ENCODE measurements around the gene GCG. TPM values are rescaled to one million over a fixed set of nuclear protein-coding genes. Genes with fewer than 3 reads are reported as not detected.

GCG gene
- total and polyA plus RNA-seq, 2 of the 8 experiments (the other 6 are each of a cell fraction or from before 2014, with no cell fraction given) = not detected

DNA sequence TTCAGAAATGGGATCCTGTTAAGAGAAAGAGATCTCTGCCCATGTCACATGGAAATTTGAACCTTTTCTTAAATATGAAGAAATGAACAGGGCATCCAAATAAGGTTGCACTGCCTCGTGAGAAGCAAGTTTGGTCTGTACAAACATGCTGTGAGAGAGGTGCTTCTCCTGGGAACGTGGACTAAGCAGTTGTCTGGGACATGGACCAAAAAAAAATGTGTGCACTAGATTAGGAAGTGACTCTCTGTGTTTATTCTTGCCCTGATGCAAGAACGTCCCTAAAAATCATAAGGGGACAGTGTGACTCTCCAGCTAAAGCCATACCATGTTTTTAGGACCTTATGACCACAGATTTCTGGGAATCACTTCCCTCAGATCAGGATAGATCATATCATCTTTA, 23.7 kb upstream of the GCG start:
- no peaks in the 10 kb centered on the region for H3K36me3 ChIP-seq (ENCODE audit: control insufficient read depth in 2 of 4, insufficient read depth in 4 of 4, low read length in 3 of 4)
- no peak overlapping the region for H4K5ac ChIP-seq (ENCODE audit: insufficient read length, low read depth, low read length)
- peaks cover 0 to 3% (median 1%) of the 10 kb centered on the region in 4 experiments; a peak in 2 of 7 replicates for H3K4me1 ChIP-seq (replicated peaks in 1 of 4; ENCODE audit: control insufficient read depth in 3 of 4, insufficient read depth in 4 of 4, low read length in 3 of 4)
- DNase-seq (ENCODE audit: low read depth in 1 of 2, low spot score in 2 of 2) (no peak), FAIRE-seq (no peak)
- no peaks in the 10 kb centered on the region for H4K20me1 ChIP-seq (replicated peaks in 1 of 2; ENCODE audit: control insufficient read depth in 1 of 2, insufficient read depth in 2 of 2, low read length in 2 of 2)
- H3K18ac ChIP-seq (ENCODE audit: extremely low read depth, low read length) = no peak overlapping the region
- H2BK20ac ChIP-seq (ENCODE audit: low read length) = no peak overlapping the region
- H3K56ac ChIP-seq (replicated peaks; ENCODE audit: insufficient read length, low read depth, low read length) = no peak overlapping the region
- CTCF ChIA-PET (ENCODE audit: partially characterized antibody) = interaction anchor here (1.0 to 1.7 kb wide), 4 partner anchors 16 to 126 kb away, joined by 3 to 4 read pairs (median 4); no protein-coding TSS in a partner anchor
- no peaks in the 10 kb centered on the region for H3K79me1 ChIP-seq (ENCODE audit: low read depth, low read length)
- no peak overlapping the region for H3K4me3 ChIP-seq (ENCODE audit: extremely low read depth in 1 of 4, insufficient read depth in 2 of 4, low read depth in 3 of 4, low read length in 4 of 4)
- H3K9ac ChIP-seq (replicated peaks in 1 of 4; ENCODE audit: extremely low read depth in 1 of 4, low read depth in 3 of 4, low read length in 3 of 4) = no peak overlapping the region
- no peak overlapping the region for H2BK120ac ChIP-seq (replicated peaks; ENCODE audit: low read depth, low read length)
- no peak overlapping the region for H2BK15ac ChIP-seq (ENCODE audit: low read length)
- H3K4ac ChIP-seq (replicated peaks; ENCODE audit: insufficient read length, low read depth, low read length) = no peak overlapping the region
- no peak overlapping the region for H3K14ac ChIP-seq (ENCODE audit: insufficient read length)
- H4K8ac ChIP-seq (ENCODE audit: extremely low read depth, insufficient read depth, low read length) = no peak overlapping the region
- no peaks in the 10 kb centered on the region for H3K23me2 ChIP-seq (ENCODE audit: low read depth, low read length)
- H3K27me3 ChIP-seq (replicated peaks in 1 of 4; ENCODE audit: control insufficient read depth in 3 of 4, extremely low read depth in 1 of 4, insufficient read depth in 3 of 4, low read length in 3 of 4) = peaks cover 0 to 1% (median 0%) of the 10 kb centered on the region in 4 experiments; a peak in 1 of 7 replicates
- no peak overlapping the region for H2BK12ac ChIP-seq (ENCODE audit: low read depth, low read length)
- no peak overlapping the region for H4K91ac ChIP-seq (replicated peaks; ENCODE audit: insufficient read length, low read length)
- H2AK5ac ChIP-seq (ENCODE audit: low read depth, low read length) = no peak overlapping the region
- WGBS, 2 experiments (ENCODE audit: extremely low coverage in 1 of 2, insufficient coverage in 1 of 2, insufficient read length in 1 of 2, insufficient replicate concordance in 2 of 2, low coverage in 1 of 2, low lambda C conversion rate in 2 of 2, missing lambda C conversion rate in 1 of 2) = 81% methylated on average over 3 of the region's 3 CpGs; no CpG with 5 or more reads in 1 of the 2 experiments
- H3K79me2 ChIP-seq (ENCODE audit: control insufficient read depth in 1 of 2, insufficient read depth in 2 of 2, low read length in 2 of 2) = no peaks in the 10 kb centered on the region
- no peak overlapping the region for H2BK5ac ChIP-seq (ENCODE audit: low read depth, low read length)
- POLR2A ChIA-PET (ENCODE audit: partially characterized antibody) = no interaction called here
- no peak overlapping the region for H3K27ac ChIP-seq (ENCODE audit: low read depth, low read length)
- no peaks in the 10 kb centered on the region for H3K9me3 ChIP-seq (ENCODE audit: insufficient read depth in 2 of 2, low read depth in 1 of 2, low read length in 1 of 2)
- no peak overlapping the region for H3K4me2 ChIP-seq (ENCODE audit: insufficient read depth in 1 of 2, low read depth in 2 of 2, low read length in 2 of 2)
- peak overlapping the region; percentile 41; the same call in 1 of the 2 replicates for H2AFZ ChIP-seq (ENCODE audit: low read length)
- no peak overlapping the region for H3K23ac ChIP-seq (ENCODE audit: insufficient read length)
- no peak for TF ChIP-seq CEBPB (IDR thresholded peaks at IDR 0.05; ENCODE audit: low read depth, low read length)
- no peak for TF ChIP-seq RAD21 (IDR thresholded peaks at IDR 0.05 in 1 of 2, conservative IDR thresholded peaks at IDR 0.05 in 1 of 2; ENCODE audit: low read depth in 2 of 2, low read length in 2 of 2)
- TF ChIP-seq ASH2L (IDR thresholded peaks at IDR 0.05; ENCODE audit: low read length) = no peak
- TF ChIP-seq, protein P1, sequence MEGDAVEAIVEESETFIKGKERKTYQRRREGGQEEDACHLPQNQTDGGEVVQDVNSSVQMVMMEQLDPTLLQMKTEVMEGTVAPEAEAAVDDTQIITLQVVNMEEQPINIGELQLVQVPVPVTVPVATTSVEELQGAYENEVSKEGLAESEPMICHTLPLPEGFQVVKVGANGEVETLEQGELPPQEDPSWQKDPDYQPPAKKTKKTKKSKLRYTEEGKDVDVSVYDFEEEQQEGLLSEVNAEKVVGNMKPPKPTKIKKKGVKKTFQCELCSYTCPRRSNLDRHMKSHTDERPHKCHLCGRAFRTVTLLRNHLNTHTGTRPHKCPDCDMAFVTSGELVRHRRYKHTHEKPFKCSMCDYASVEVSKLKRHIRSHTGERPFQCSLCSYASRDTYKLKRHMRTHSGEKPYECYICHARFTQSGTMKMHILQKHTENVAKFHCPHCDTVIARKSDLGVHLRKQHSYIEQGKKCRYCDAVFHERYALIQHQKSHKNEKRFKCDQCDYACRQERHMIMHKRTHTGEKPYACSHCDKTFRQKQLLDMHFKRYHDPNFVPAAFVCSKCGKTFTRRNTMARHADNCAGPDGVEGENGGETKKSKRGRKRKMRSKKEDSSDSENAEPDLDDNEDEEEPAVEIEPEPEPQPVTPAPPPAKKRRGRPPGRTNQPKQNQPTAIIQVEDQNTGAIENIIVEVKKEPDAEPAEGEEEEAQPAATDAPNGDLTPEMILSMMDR (IDR thresholded peaks at IDR 0.05; ENCODE audit: control extremely low read depth in 1 of 3, insufficient read depth in 1 of 3, low read depth in 1 of 3, low read length in 3 of 3) = no peak
- TF ChIP-seq CTBP2 (IDR thresholded peaks at IDR 0.05; ENCODE audit: borderline replicate concordance, insufficient read depth, insufficient read length, low read length) = no peak
- TF ChIP-seq, protein P2, sequence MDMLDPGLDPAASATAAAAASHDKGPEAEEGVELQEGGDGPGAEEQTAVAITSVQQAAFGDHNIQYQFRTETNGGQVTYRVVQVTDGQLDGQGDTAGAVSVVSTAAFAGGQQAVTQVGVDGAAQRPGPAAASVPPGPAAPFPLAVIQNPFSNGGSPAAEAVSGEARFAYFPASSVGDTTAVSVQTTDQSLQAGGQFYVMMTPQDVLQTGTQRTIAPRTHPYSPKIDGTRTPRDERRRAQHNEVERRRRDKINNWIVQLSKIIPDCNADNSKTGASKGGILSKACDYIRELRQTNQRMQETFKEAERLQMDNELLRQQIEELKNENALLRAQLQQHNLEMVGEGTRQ (IDR thresholded peaks at IDR 0.05; ENCODE audit: low read length) = no peak
- TF ChIP-seq TCF12 (IDR thresholded peaks at IDR 0.05; ENCODE audit: low read depth, low read length) = no peak
- TF ChIP-seq SIX5 (IDR thresholded peaks at IDR 0.05; ENCODE audit: low read depth, low read length) = no peak
- no peak for TF ChIP-seq BCL11A (IDR thresholded peaks at IDR 0.05; ENCODE audit: low read depth in 2 of 2, low read length in 2 of 2)
- TF ChIP-seq EZH2 (IDR thresholded peaks at IDR 0.05; ENCODE audit: low read depth, low read length, severe bottlenecking) = no peak

Measured in H1 (cell line).